ENCODE measurements around the gene ALX3.
"Not testable (repeated sequence)": the region's sequence is repeated elsewhere in the genome, so short reads cannot be mapped to it uniquely, and the experiment has no call there.

Gene ALX3

DNA sequence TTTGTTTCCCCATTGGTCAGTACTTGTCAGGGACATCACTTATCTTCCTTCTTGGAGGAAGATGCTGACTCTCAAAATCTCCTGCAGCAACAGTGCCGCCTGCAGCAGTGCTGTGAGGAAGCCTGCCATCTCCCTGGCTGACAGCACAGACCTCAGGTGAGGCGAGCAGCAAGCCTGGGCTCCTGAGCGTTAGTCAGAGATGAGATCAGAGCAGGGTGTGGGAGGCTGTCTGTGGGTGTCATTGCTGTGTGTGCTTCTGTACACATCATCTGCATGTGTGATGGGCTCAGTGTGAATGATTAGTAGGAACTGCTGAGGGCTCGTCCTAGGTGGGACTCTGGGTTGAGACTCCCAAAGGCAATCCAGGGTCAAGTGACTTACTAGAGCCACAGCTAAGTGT, 29.9 kb downstream of the ALX3 start:
- no peak for DNase-seq

DNA sequence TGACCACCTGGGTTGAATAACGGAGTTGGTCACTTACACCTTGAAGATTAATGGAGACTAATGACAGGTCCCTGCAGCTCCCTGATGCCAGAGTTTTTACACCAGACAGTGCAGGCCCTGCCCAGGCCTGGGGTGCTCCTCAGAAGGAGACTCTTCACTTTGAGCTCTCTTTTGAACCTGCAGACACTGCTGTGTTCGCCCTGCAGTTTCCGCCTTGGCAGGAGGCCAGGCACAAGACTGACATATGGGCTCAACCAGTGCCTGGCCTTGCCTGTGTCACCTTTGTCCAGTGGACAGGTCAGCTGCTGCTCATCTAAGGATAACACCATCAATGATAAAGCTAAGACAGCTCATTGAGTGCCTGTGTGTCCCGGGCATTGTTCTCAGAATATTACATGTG, 30.8 kb downstream of the ALX3 start:
- DNase-seq, result no peak

DNA sequence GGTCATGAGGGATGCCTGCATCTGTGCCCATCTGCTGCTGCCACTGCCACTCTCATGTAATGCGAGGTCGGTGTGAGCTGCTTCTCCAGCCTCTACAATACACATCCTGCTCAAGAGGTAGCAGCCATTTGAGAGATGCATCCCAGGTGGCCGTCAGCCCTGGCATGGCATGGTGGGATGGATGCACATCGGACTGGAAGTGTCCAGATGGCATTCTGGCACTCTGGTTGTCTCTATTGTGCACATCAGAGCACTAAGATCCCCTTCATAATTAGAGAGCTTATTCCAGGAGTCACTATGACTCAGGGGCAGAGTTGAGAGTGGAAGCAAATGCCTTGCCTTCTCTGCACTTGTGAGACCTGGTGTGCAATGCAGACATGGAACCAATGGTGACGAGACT, 32.2 kb downstream of the ALX3 start:
- DNase-seq, result no peak

DNA sequence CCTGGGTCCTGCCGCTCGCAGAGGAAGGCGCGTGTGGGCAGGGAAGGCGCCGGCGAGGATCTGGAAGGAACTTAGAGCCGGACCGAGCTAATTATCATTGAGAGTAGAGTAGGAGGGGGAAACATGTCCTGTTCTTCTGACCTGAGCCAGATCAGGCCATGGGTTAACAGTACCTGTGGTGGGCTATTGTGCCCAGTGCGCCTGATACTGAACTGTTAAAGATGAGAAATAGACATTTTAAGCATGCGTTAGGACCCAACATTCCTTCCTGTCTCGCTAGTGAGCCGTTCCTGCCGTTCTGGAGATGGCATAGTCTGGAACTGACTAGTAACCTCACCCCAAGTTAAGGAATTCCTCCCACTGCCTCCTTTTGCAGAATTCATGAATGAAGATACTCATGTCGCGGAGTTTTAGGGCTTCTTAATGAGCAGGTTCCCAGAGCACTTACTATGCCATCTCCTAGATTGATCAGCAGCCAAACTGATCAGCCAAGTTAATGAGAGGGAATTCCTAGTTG, 35.2 kb downstream of the ALX3 start:
- DNase-seq, result no peak

DNA sequence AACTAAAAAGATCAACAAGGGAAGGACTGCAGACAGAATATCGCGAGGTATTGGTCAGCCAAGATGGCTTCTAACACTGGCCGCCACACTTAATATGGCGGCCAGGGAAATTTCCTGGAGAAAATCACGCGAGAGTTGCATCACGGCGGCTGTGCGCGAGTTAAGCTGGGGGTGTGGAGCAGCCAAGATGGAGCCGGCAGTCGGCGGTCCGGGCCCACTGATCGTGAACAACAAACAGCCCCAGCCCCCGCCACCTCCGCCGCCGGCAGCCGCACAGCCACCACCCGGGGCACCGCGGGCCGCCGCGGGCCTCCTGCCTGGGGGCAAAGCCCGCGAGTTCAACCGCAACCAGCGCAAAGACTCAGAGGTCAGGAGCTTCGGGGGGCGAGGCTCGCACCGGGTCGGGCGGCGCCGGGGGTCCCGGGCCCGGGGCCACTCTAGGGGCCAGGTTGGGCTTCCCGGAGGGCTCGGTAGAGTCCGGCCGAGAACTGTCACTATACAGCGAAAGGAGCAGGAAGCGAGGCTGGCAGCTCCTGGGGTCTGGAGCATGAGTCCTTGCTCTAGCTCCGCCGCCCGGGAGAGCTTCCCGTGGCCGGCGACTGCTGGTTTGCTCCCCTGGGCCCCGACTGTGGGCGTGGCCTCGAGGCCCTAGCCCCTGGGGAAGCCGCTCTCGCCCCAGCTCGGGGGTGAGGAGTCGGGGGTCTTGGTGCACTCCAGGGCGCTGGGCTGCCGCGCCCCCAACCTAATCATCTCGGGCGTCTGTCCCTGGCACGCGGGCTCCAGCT, 35.8 kb downstream of the ALX3 start, which contains the start of gene STRIP1:
Gene STRIP1, plus strand, starts transcription at position 174 of the 785 bp plus-strand sequence. Its CDS starts 14 bp downstream, at position 188.
- DNase-seq, result peak; percentile 99

DNA sequence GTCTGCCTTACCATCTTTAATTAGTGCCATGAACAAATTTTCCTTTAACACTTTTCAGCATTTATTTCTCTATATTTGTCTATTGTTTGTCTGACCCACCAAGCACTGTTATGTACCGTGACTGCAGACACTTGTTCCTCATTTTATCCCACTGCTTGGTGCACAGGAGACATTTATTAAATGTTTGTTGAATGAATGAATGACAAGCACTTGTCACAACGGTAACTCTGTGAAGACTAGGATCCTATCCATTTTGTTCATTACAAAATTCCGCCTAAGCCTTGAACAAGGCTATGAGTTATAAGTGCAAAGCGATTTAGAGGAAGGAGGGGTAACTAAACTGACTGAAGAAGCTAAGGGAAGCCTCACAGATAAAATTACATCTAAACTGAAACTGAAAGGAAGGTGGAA, 36.4 kb downstream of the ALX3 start:
- no peak for DNase-seq

DNA sequence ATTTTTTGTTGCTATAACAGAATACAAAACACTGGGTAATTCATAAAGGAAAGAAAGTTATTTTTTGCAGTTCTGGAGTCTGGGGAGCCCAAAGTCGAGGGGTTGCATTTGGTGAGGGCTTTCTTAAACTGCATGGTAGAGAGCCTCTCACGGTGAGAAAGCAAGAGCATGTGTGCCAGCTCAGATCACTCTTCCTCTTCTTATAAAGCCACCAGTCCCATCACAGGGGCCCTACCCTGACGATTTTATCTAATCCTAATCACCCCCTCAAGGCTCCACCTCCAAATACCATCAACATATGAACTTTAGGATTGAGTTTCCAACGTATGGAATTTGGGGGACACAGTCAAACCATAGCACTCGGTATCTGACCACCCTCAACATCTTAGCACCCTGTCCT, 37.1 kb downstream of the ALX3 start:
- peak; percentile 42 for DNase-seq

DNA sequence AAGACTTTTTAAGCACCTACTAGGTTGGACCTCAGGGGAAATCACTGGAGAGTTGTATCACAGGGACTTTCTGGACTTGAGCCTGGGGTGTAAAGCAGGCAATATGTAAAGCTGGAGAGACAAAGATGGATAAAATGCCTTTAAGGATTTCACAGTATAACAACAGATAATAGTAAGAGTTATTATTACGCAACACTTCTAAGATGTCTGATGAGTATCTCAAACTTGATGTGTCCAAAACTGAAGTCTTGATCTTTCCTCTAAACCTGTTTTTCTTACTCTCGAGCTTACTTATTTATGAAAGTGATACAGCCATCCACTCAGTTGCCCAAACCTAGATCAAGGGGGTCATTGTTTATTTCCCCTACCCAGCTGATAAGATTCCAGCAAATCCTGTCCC, 38.1 kb downstream of the ALX3 start:
- no peak for DNase-seq

DNA sequence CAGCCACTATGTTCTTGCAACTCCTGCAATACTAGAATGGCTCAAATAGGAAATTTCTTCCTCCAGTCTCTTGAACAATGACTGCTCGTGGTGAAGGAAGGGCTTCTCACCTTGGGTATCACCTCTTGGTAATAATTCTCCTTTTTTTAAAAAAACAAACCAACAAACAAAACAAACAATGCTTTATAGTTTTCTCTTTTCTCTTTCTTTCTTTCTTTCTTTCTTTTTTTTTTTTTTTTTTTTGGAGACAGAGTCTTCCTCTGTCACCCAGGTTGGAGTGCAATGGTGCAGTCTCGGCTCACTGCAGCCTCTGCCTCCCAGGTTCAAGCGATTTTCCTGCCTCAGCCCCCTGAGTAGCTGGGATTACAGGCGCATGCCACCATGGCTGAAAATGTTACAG, 39.8 kb downstream of the ALX3 start:
- not testable (repeated sequence) for DNase-seq

DNA sequence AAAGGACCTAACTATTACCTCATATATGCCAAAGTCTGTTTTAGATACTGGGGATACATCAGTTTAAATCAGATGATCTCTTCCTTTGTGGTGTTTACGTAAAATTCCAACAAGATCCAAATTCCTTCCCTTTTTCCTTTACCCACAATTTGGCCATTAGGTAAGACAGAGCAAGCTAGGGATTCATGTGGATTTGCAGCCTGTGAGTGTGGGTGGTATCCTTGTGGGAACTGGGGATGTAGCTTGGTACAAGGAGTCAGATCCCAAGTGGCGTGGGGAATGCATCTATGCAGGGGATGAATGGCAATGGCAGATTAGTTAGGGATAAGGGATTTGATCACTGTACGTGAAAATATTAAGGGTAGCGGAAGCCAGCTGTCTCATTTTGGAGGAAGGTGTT, 45.9 kb downstream of the ALX3 start:
- DNase-seq, result no peak

DNA sequence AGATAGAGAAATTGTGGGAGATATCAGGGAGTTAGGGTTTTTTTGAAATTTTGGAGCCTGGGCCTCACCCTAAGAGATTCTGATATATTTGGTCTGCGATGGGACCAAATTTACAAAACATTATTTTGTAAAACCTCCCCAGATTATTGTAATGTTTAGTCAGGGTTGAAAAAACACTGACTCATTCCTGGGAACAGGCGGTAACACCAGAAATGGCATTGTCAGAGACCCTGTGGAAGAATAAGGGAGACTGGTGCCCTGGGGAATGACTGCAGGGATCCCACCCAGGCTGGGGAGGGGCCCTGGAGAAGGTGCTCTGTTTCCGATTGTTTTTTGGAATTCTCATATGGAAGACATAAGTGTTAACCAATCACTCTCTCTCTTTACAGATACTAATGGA, 49.2 kb downstream of the ALX3 start:
- no peak for DNase-seq

DNA sequence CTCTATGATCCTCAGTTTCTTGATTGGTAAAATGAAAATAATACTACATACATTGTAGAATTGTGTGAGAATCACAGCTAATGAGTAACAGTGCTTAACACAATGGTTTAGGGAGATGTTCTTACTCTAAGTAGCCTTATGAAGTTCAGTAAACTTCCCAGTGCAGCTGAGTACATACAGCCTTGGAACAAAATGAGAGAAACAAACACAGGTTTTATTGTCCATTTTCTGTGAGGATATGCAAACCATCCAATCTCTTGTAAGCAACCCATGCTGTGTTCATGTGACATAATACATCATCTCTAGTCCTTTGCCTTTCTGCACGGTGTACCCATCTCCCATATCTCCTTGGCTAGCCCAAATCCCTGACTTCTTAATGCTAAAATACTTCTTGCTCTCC, 50.7 kb downstream of the ALX3 start:
- DNase-seq, result no peak

DNA sequence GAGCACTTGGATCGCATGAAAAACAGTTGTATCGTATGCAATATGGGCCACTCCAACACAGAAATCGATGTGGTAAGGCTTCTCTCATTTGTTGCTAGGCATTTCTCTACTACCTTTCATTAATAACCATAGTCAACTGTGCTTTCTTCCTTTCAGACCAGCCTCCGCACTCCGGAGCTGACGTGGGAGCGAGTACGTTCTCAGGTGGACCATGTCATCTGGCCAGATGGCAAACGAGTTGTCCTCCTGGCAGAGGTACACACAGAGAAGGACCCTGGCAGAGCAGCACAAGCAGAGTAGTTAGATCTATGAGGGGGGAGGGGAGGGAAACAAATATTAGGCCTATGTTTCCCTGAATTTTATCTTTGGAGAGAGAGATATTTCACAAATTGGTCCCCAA, 52.1 kb downstream of the ALX3 start:
- no peak for DNase-seq

DNA sequence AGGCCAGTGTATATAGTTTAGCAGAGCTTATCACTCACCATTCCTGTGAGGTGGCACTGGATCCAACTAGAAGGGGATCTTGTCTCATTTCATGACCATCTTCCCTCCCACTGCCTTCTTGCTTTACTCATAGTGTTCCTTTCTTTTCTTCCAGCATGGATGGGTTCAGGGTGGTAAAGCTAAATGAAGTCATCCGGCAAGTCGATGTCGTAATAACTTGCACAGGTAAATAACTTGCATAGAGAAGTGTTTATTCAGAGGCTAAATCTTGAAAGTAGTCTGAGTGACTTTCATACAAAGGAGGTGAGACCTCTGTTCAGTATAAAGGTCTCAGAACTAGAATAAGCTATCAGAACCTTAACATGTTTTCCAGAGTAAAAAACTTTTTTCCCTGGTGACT, 52.7 kb downstream of the ALX3 start:
- DNase-seq, result no peak

DNA sequence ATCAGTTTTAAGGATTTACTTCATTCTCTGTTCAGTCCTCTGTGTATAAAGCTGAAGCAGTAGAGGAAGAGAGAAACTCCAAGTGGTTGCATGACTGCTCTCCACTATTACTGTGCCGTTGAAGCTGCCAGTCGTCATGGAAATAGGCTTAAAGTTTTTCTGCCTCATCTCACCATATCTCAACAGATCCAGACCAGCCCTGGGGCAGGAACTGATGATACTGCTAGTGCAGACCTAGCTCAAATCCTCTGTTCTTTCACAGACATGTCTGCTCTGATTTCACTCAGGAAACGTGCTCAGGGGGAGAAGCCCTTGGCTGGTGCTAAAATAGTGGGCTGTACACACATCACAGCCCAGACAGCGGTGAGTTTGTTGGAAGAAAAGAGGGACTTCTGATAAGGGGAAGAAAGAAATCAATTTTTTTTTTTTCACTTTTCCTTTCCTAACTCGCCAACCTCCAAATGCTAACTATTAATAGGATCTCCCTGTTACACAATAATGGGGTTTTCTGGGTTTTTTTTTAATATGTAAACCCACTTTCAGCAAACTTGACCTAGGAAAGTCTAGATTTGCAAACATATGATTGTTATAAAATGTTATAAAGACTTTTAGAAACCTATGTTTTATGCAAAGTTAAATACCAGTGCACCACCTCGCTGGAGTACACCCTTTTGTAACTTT, 58.2 kb downstream of the ALX3 start:
- DNase-seq, result no peak

DNA sequence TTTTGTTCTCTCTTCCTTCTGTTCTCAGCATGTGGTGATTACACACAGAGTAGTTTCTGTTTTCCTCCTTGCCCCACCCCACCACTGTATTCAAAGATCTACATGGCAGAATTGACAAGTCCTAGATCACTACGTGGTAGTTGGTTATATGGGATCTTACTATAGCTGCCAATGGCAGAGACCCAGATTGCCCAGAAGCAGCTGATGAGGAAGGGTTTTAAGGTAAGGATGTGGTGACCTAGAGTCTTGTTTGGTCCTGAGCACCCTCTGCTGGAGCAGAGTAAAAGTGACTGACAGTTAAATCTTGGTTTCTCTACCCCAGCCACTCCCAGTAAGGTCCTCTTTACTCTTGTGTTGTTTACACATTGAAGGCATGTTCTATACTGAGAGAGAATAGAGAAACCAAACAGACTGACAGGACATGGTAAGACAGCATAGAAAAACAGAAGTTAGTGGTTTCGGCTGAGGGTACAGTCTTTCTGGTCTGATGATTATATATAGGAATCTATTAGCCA, 58.9 kb downstream of the ALX3 start:
- DNase-seq, result peak; percentile 75

All from hematopoietic multipotent progenitor cell treated with erythropoietin and hydrocortisone succinate and interleukin-3 and kit ligand, for 6 days (in vitro differentiated cells).